ENCODE measurements around the gene IL10RA. TPM values are rescaled to one million over a fixed set of nuclear protein-coding genes. Genes with fewer than 3 reads are reported as not detected.

IL10RA gene
- total and polyA plus RNA-seq, 9 of the 15 experiments (the other 6 are each of a cell fraction or from before 2014, with no cell fraction given), result 0.17 to 17.3 (median 2.9) TPM

- TF ChIP-seq, protein P1, sequence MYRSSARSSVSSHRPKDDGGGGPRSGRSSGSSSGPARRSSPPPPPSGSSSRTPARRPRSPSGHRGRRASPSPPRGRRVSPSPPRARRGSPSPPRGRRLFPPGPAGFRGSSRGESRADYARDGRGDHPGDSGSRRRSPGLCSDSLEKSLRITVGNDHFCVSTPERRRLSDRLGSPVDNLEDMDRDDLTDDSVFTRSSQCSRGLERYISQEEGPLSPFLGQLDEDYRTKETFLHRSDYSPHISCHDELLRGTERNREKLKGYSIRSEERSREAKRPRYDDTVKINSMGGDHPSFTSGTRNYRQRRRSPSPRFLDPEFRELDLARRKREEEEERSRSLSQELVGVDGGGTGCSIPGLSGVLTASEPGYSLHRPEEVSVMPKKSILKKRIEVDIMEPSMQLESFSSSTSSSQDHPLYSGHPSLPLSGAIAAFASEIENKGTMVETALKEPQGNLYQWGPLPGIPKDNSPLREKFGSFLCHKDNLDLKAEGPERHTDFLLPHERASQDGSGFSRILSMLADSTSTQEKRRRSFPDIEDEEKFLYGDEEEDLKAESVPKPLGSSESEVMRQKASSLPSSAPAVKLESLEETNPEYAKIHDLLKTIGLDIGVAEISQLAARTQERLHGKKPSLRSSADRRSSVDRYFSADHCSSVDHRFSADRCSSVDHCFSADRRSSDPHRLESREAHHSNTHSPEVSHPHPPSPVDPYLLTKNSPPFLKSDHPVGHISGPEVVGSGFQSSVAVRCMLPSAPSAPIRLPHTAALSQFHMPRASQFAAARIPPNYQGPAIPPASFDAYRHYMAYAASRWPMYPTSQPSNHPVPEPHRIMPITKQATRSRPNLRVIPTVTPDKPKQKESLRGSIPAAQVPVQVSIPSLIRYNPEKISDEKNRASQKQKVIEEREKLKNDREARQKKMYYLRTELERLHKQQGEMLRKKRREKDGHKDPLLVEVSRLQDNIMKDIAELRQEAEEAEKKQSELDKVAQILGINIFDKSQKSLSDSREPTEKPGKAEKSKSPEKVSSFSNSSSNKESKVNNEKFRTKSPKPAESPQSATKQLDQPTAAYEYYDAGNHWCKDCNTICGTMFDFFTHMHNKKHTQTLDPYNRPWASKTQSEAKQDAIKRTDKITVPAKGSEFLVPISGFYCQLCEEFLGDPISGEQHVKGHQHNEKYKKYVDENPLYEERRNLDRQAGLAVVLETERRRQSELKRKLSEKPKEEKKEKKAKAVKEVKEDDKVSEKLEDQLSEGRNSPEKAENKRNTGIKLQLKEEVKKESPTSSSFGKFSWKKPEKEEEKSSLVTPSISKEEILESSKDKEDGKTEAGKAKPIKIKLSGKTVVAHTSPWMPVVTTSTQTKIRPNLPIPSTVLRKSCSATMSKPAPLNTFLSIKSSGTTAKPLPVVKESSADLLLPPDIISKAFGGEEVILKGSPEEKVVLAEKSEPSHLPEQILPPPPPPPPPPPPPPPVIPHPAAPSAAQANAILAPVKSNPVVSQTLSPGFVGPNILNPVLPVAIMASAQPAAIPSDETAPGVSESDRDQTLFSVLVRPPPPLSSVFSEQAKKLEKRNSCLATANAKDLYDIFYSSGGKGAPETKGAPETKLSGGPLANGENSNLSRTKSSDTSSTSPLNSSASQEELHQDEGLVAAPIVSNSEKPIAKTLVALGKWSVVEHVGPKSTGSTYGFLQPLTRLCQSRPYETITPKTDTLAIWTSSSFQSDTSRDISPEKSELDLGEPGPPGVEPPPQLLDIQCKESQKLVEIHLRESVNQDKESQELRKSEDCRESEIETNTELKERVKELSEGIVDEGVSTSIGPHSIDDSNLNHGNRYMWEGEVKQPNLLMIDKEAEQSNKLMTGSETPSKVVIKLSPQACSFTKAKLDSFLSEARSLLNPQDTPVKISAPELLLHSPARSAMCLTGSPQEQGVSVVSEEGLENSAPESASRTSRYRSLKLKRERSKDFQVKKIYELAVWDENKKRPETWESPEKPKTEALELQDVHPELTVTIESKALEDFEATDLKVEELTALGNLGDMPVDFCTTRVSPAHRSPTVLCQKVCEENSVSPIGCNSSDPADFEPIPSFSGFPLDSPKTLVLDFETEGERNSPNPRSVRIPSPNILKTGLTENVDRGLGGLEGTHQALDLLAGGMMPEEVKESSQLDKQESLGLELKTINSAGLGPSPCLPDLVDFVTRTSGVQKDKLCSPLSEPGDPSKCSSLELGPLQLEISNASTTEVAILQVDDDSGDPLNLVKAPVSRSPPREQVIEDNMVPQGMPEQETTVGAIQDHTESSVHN (IDR thresholded peaks at IDR 0.05; ENCODE audit: borderline replicate concordance in 1 of 2, low read depth in 1 of 2), result peak in 1 of 2 experiments; percentile 49; a peak in 1 of 4 replicates
- TF ChIP-seq ZNF644 (tag; IDR thresholded peaks at IDR 0.05; ENCODE audit: low read depth) (peak; percentile 84), ZEB2 (IDR thresholded peaks at IDR 0.05) (peak; percentile 94), RBFOX2 (IDR thresholded peaks at IDR 0.05; ENCODE audit: low read depth, low read length) (0 out of 2 replicates have a peak, but pooled peaks have one; percentile 16), CEBPG (CRISPR knock-in tag; IDR thresholded peaks at IDR 0.05) (no peak), CEBPG (tag; conservative IDR thresholded peaks at IDR 0.05 in 1 of 2, IDR thresholded peaks at IDR 0.05 in 1 of 2) (peak; percentile 56 to 65; a peak in 3 of 4 replicates), ZNF668 (CRISPR knock-in tag; IDR thresholded peaks at IDR 0.05) (peak; percentile 81; the same call in 1 of the 2 replicates), IFI16 (CRISPR knock-in tag; IDR thresholded peaks at IDR 0.05) (0 out of 2 replicates have a peak, but pooled peaks have one; percentile 54), ZNF12 (CRISPR knock-in tag; IDR thresholded peaks at IDR 0.05) (no peak), RB1 (IDR thresholded peaks at IDR 0.05; ENCODE audit: low read depth) (peak; percentile 17; the same call in 1 of the 2 replicates), ZNF57 (CRISPR knock-in tag; IDR thresholded peaks at IDR 0.05) (0 out of 2 replicates have a peak, but pooled peaks have one; percentile 42), TBL1XR1 (IDR thresholded peaks at IDR 0.05; ENCODE audit: low read length in 2 of 2) (peak; percentile 26 to 73; a peak in 1 of 4 replicates), KDM1A (IDR thresholded peaks at IDR 0.05) (0 out of 4 replicates have a peak, but pooled peaks of 1 of the 2 experiments have one; percentile 15), GATAD2A (IDR thresholded peaks at IDR 0.05) (peak; percentile 27; the same call in 1 of the 2 replicates), ZNF239 (CRISPR knock-in tag; IDR thresholded peaks at IDR 0.05) (peak; percentile 87), ZNF124 (CRISPR knock-in tag; IDR thresholded peaks at IDR 0.05) (no peak), MAFF (IDR thresholded peaks at IDR 0.05; ENCODE audit: low read length) (peak; percentile 63; the same call in 1 of the 2 replicates)
- TF ChIP-seq, protein P2, sequence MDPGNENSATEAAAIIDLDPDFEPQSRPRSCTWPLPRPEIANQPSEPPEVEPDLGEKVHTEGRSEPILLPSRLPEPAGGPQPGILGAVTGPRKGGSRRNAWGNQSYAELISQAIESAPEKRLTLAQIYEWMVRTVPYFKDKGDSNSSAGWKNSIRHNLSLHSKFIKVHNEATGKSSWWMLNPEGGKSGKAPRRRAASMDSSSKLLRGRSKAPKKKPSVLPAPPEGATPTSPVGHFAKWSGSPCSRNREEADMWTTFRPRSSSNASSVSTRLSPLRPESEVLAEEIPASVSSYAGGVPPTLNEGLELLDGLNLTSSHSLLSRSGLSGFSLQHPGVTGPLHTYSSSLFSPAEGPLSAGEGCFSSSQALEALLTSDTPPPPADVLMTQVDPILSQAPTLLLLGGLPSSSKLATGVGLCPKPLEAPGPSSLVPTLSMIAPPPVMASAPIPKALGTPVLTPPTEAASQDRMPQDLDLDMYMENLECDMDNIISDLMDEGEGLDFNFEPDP (CRISPR knock-in tag; IDR thresholded peaks at IDR 0.05), result peak; percentile 7; the same call in 1 of the 2 replicates
- TF ChIP-seq, protein P3, sequence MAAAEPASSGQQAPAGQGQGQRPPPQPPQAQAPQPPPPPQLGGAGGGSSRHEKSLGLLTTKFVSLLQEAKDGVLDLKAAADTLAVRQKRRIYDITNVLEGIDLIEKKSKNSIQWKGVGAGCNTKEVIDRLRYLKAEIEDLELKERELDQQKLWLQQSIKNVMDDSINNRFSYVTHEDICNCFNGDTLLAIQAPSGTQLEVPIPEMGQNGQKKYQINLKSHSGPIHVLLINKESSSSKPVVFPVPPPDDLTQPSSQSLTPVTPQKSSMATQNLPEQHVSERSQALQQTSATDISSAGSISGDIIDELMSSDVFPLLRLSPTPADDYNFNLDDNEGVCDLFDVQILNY (CRISPR knock-in tag; IDR thresholded peaks at IDR 0.05), result no peak
Observed at GRCh38 chr11:118002010-118002540, 15.9 kb downstream of the IL10RA start (continued).
